ENCODE results near the gene TSPAN17.

Gene TSPAN17

DNA sequence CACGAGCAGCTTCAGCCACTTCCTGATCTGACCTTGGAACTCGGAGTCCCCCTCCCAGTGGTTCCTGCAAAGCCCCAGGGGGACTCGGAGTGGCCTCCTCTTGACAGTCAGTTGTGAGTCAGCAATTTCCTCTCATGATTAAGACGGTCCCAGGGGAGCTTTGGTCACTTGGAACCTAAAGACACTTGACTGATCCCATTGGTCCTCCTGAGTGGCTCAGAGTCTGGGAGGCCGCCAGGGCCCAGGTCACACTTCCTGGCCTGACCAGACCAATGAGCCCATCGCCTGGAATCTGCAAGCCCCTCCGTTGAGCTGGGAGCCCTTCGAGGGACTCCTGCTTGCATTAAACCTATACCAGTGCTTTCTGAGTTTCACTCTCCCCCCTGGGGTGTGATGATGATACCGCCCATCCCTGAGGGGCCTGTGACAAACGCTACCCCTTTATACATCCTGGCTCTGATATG is 29.1 kb downstream of the TSPAN17 start:
- peak; percentile 13; the same call in 2 of the 3 replicates for ATAC-seq
- TF ChIP-seq RARB (CRISPR knock-in tag; IDR thresholded peaks at IDR 0.05) (no peak), BACH2 (CRISPR knock-in tag; IDR thresholded peaks at IDR 0.05; ENCODE audit: borderline replicate concordance) (no peak), ZNF8 (CRISPR knock-in tag; IDR thresholded peaks at IDR 0.05) (no peak), ZFP3 (CRISPR knock-in tag; IDR thresholded peaks at IDR 0.05) (no peak)

DNA sequence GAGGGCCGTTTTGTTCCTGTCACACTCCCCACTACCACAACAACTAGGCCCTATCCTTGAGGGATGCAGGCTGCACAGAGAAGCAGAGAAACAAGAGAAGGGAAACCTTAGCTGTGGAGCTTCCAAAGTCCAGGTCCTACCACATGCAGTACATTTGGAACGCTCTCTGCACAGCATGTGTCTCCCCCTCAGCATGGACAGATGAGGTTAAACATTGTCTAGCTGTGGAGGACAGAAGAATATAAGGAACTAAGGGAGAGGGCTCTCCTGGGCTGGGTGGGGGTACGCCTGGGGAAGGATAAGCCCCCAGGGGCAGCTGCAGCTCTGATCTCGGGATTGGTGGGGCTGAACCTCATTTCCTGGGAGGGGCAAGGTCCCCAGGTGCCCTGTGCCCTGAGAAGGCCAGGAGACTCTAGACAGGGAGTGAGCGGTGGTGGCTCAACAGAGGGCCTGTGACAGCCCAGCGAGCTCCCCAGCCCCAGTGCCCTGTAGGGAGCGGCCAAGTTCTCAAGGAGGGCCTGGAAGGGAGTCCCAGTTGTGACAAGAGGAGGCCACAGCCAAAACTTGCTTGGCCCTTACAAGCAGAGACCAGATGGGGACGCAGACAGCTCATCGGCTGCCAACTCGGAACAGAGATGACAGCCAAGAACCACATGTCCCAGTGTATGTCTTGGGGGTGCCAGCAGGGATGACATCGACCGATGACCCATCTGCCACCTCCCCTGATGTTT is 30.1 kb downstream of the TSPAN17 start:
- TF ChIP-seq GLIS3 (CRISPR knock-in tag; IDR thresholded peaks at IDR 0.05) (no peak), ZNF565 (CRISPR knock-in tag; conservative IDR thresholded peaks at IDR 0.05; ENCODE audit: low read depth) (no peak), PPARA (CRISPR knock-in tag; IDR thresholded peaks at IDR 0.05; ENCODE audit: borderline replicate concordance) (no peak), BACH2 (CRISPR knock-in tag; IDR thresholded peaks at IDR 0.05; ENCODE audit: borderline replicate concordance) (no peak), ZFP30 (CRISPR knock-in tag; IDR thresholded peaks at IDR 0.05) (no peak)
- no peak for ATAC-seq

DNA sequence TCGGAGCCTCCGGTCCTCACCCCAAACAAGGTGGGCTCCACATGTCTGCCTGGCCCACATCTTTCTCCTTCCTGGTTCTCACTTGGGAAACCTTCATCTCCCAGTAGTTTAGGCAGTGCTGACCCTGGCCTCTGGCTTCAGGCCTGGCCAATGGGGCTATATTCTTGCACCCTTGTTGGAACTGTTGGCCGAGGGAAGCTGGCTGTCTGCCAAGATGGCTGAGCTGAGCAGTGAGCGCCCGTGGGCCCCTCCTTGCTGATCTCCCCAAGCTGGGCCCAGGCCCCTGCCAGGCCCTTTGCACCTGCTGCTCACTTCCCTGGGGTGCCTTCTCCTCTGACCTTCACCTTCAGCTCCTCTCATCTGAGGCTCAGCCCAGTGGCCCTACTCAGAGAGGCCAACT is 31.3 kb downstream of the TSPAN17 start:
- ATAC-seq = no peak
- TF ChIP-seq CSDC2 (CRISPR knock-in tag; IDR thresholded peaks at IDR 0.05) = no peak
- TF ChIP-seq BACH2 (CRISPR knock-in tag; IDR thresholded peaks at IDR 0.05; ENCODE audit: borderline replicate concordance) = no peak
- no peak for TF ChIP-seq PPARA (CRISPR knock-in tag; IDR thresholded peaks at IDR 0.05; ENCODE audit: borderline replicate concordance)
- TF ChIP-seq, protein P1, sequence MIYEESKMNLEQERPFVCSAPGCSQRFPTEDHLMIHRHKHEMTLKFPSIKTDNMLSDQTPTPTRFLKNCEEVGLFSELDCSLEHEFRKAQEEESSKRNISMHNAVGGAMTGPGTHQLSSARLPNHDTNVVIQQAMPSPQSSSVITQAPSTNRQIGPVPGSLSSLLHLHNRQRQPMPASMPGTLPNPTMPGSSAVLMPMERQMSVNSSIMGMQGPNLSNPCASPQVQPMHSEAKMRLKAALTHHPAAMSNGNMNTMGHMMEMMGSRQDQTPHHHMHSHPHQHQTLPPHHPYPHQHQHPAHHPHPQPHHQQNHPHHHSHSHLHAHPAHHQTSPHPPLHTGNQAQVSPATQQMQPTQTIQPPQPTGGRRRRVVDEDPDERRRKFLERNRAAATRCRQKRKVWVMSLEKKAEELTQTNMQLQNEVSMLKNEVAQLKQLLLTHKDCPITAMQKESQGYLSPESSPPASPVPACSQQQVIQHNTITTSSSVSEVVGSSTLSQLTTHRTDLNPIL (CRISPR knock-in tag; IDR thresholded peaks at IDR 0.05; ENCODE audit: low read depth) = no peak
- TF ChIP-seq ZFP30 (CRISPR knock-in tag; IDR thresholded peaks at IDR 0.05) = no peak
- TF ChIP-seq ISL1 (CRISPR knock-in tag; IDR thresholded peaks at IDR 0.05) = no peak
- TF ChIP-seq ZNF8 (CRISPR knock-in tag; IDR thresholded peaks at IDR 0.05) = no peak
- no peak for TF ChIP-seq ZC3H10 (CRISPR knock-in tag; IDR thresholded peaks at IDR 0.05)
- TF ChIP-seq, protein P2, sequence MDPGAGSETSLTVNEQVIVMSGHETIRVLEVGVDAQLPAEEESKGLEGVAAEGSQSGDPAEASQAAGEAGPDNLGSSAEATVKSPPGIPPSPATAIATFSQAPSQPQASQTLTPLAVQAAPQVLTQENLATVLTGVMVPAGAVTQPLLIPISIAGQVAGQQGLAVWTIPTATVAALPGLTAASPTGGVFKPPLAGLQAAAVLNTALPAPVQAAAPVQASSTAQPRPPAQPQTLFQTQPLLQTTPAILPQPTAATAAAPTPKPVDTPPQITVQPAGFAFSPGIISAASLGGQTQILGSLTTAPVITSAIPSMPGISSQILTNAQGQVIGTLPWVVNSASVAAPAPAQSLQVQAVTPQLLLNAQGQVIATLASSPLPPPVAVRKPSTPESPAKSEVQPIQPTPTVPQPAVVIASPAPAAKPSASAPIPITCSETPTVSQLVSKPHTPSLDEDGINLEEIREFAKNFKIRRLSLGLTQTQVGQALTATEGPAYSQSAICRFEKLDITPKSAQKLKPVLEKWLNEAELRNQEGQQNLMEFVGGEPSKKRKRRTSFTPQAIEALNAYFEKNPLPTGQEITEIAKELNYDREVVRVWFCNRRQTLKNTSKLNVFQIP (CRISPR knock-in tag; IDR thresholded peaks at IDR 0.05; ENCODE audit: borderline replicate concordance, low read depth) = no peak
- no peak for TF ChIP-seq ESRRG (CRISPR knock-in tag; IDR thresholded peaks at IDR 0.05)

DNA sequence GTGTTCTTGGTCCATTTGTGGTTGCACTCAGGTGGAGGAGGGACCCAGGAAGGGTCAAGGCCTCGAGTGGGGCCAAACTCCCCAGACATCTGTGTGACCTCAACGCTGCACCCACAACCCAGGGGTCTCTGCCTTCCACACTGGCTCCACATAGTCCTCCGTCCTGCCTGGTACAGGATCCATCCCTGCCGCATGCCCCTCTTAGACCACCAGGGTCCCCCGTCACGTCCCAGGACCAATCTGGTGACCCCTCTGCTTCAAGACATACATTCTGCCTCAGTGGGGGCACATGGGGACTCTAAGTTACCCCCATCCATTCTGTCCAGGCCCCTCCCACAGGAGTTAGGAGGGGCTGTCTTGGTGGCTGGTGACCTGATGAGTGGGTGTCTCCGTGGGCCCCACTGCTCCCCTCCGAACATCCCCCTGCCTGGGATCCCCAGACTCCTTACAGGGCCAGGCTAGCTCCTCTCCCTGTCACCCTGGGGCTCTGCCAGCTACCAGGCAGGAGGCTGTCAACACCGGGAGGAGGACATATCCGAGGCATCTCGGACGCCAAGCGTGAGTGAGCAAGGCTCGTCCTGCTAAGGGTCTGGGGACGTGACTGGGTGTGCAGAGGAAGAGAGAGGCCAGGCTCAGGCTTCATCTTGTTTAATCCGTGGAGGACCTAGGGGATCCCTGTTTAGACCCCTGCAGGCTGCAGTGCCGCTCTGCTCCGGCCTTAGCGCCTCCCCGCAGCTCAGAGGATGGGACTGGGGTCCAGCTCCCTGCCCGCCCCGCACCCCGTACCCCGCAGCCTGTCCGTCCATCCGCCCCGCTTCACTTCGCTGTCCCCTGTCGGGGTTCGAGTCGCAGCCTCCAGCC is 32.3 kb downstream of the TSPAN17 start:
- no peak for TF ChIP-seq ZNF8 (CRISPR knock-in tag; IDR thresholded peaks at IDR 0.05)
- no peak for TF ChIP-seq ZNF565 (CRISPR knock-in tag; conservative IDR thresholded peaks at IDR 0.05; ENCODE audit: low read depth)
- TF ChIP-seq, protein P3, sequence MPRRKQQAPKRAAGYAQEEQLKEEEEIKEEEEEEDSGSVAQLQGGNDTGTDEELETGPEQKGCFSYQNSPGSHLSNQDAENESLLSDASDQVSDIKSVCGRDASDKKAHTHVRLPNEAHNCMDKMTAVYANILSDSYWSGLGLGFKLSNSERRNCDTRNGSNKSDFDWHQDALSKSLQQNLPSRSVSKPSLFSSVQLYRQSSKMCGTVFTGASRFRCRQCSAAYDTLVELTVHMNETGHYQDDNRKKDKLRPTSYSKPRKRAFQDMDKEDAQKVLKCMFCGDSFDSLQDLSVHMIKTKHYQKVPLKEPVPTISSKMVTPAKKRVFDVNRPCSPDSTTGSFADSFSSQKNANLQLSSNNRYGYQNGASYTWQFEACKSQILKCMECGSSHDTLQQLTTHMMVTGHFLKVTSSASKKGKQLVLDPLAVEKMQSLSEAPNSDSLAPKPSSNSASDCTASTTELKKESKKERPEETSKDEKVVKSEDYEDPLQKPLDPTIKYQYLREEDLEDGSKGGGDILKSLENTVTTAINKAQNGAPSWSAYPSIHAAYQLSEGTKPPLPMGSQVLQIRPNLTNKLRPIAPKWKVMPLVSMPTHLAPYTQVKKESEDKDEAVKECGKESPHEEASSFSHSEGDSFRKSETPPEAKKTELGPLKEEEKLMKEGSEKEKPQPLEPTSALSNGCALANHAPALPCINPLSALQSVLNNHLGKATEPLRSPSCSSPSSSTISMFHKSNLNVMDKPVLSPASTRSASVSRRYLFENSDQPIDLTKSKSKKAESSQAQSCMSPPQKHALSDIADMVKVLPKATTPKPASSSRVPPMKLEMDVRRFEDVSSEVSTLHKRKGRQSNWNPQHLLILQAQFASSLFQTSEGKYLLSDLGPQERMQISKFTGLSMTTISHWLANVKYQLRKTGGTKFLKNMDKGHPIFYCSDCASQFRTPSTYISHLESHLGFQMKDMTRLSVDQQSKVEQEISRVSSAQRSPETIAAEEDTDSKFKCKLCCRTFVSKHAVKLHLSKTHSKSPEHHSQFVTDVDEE (CRISPR knock-in tag; IDR thresholded peaks at IDR 0.05) = no peak
- TF ChIP-seq ISL1 (CRISPR knock-in tag; IDR thresholded peaks at IDR 0.05) = no peak
- no peak for TF ChIP-seq ZC3H10 (CRISPR knock-in tag; IDR thresholded peaks at IDR 0.05)
- no peak for TF ChIP-seq CSDC2 (CRISPR knock-in tag; IDR thresholded peaks at IDR 0.05)
- TF ChIP-seq, protein P1 (CRISPR knock-in tag; IDR thresholded peaks at IDR 0.05; ENCODE audit: low read depth) = no peak
- TF ChIP-seq ARNTL (CRISPR knock-in tag; IDR thresholded peaks at IDR 0.05; ENCODE audit: borderline replicate concordance, low read depth) = no peak
- TF ChIP-seq ZFP30 (CRISPR knock-in tag; IDR thresholded peaks at IDR 0.05) = no peak
- TF ChIP-seq ZNF70 (CRISPR knock-in tag; IDR thresholded peaks at IDR 0.05) = no peak
- TF ChIP-seq OSR1 (CRISPR knock-in tag; IDR thresholded peaks at IDR 0.05) = no peak
- no peak for TF ChIP-seq BACH2 (CRISPR knock-in tag; IDR thresholded peaks at IDR 0.05; ENCODE audit: borderline replicate concordance)
- TF ChIP-seq TCF4 (CRISPR knock-in tag; IDR thresholded peaks at IDR 0.05; ENCODE audit: borderline replicate concordance) = no peak
- ATAC-seq = no peak

Data from SK-N-SH treated with all-trans-retinoic acid at 6 μM for 48 hours (cell line).